HepG2 (cell line): Measurements from ENCODE around the gene DNAJC21. TPM values are rescaled to one million over a fixed set of nuclear protein-coding genes. Genes with fewer than 3 reads are reported as not detected.
A peak's percentile ranks its signal among the peaks of the same experiment; 100 is the strongest.

Source experiments
- DNMT1 ChIP-seq: sonication (generic); formaldehyde crosslinking; IDR thresholded peaks from 2 replicates; pipeline ENCODE4 v1.5.1; 2020; ENCODE audit warnings: mild to moderate bottlenecking, missing genetic modification reagents
- EHMT2 ChIP-seq: fragments of 200-600 bp; sonication (generic); IDR thresholded peaks from 2 replicates; pipeline ENCODE4 v1.7.0; 2017; ENCODE audit warnings: antibody characterized with exemption, low read depth, low read length, borderline replicate concordance
- GTF2F1 ChIP-seq: fragments of 150-350 bp; IDR thresholded peaks from 2 replicates; pipeline ENCODE4 v1.6.1; 2014; ENCODE audit warnings: low read length
- HNRNPH1 ChIP-seq: fragments of 200-400 bp; formaldehyde crosslinking; optimal IDR thresholded peaks from 2 replicates; pipeline ENCODE3; 2017; ENCODE audit warnings: mild to moderate bottlenecking, low read depth, low read length
- KAT8 ChIP-seq: IDR thresholded peaks from 2 replicates; pipeline ENCODE4 v1.6.1; 2016; ENCODE audit warnings: missing genetic modification reagents, missing compliant biosample characterization
- MBD4 ChIP-seq: IDR thresholded peaks from 2 replicates; pipeline ENCODE4 v1.6.1; 2012; ENCODE audit warnings: low read length, inconsistent platforms, borderline replicate concordance
- MIER2 ChIP-seq: IDR thresholded peaks from 2 replicates; pipeline ENCODE4 v1.6.1; 2016; ENCODE audit warnings: missing biosample characterization, missing genetic modification reagents
- MYC ChIP-seq: sonication (generic); formaldehyde crosslinking; IDR thresholded peaks from 2 replicates; pipeline ENCODE4 v1.9.0; 2021; ENCODE audit warnings: missing genetic modification reagents, borderline replicate concordance
- NFIC ChIP-seq: IDR thresholded peaks from 2 replicates; pipeline ENCODE4 v1.6.1; 2012; ENCODE audit warnings: mild to moderate bottlenecking, low read length, inconsistent platforms
- NONO ChIP-seq, 2 experiments: fragments of 450-650 bp in 1 of 2; sonication (generic) in 1 of 2; formaldehyde crosslinking in 1 of 2; IDR thresholded peaks in 1 of 2; conservative IDR thresholded peaks in 1 of 2; 2 replicates each; pipeline versions ENCODE4 v1.6.1 to v1.8.0; 2017 to 2022; ENCODE audit warnings: mild to moderate bottlenecking in 1 of 2, missing genetic modification reagents in 1 of 2, moderate library complexity in 1 of 2
- PAX8 ChIP-seq: sonication (generic); formaldehyde crosslinking; IDR thresholded peaks from 2 replicates; pipeline ENCODE4 v1.8.0; 2022; ENCODE audit warnings: mild to moderate bottlenecking, missing genetic modification reagents, borderline replicate concordance
- PHB2 ChIP-seq: fragments of 450-650 bp; IDR thresholded peaks from 2 replicates; pipeline ENCODE4 v1.6.1; 2018; ENCODE audit not compliant: partially characterized antibody
- SRSF1 ChIP-seq: fragments of 200-400 bp; formaldehyde crosslinking; optimal IDR thresholded peaks from 2 replicates; pipeline ENCODE3; 2017; ENCODE audit warnings: mild to moderate bottlenecking, low read depth, low read length, moderate library complexity
- SRY ChIP-seq: sonication (generic); formaldehyde crosslinking; IDR thresholded peaks from 2 replicates; pipeline ENCODE4 v1.8.0; 2022; ENCODE audit warnings: mild to moderate bottlenecking, missing genetic modification reagents
- TEAD3 ChIP-seq: optimal IDR thresholded peaks from 2 replicates; pipeline ENCODE3; 2016; ENCODE audit warnings: borderline replicate concordance
- XRCC5 ChIP-seq: fragments of 200-400 bp; formaldehyde crosslinking; optimal IDR thresholded peaks from 2 replicates; pipeline ENCODE3; 2017; ENCODE audit warnings: mild to moderate bottlenecking, low read length
- ZBTB1 ChIP-seq: sonication (generic); formaldehyde crosslinking; IDR thresholded peaks from 2 replicates; pipeline ENCODE4 v1.4.0; 2020; ENCODE audit warnings: missing genetic modification reagents, borderline replicate concordance
- ZBTB7A ChIP-seq: sonication (generic); formaldehyde crosslinking; IDR thresholded peaks from 2 replicates; pipeline ENCODE4 v1.8.0; 2022; ENCODE audit warnings: mild to moderate bottlenecking, missing genetic modification reagents
- ZNF343 ChIP-seq: sonication (generic); formaldehyde crosslinking; IDR thresholded peaks from 2 replicates; pipeline ENCODE4 v1.4.0; 2020; ENCODE audit warnings: mild to moderate bottlenecking, missing genetic modification reagents
- ZNF563 ChIP-seq: sonication (generic); formaldehyde crosslinking; IDR thresholded peaks from 2 replicates; pipeline ENCODE4 v1.8.0; 2022; ENCODE audit warnings: mild to moderate bottlenecking, moderate library complexity, missing genetic modification reagents
- ZSCAN9 ChIP-seq: IDR thresholded peaks from 2 replicates; pipeline ENCODE4 v1.6.1; 2016; ENCODE audit warnings: borderline replicate concordance
- polyA plus RNA-seq, 8 experiments: library from polyadenylated mRNA; depleted of rRNA in 3 of 8; stranded (reverse) in 7 of 8; unstranded in 1 of 8; fragments of >200 nt; fragmentation: Illumina TruSeq in 4 of 8; extraction: Trizol in 4 of 8; gene quantifications; 2 replicates each; pipeline versions ENCODE4 v1.2.1 to v1.2.3, GENCODE V29; 2011 to 2016; ENCODE audit warnings: low read depth in 4 of 8, missing spikeins in 1 of 8, mixed read lengths in 1 of 8; ENCODE audit not compliant: insufficient read depth in 1 of 8
- total RNA-seq, 5 experiments: library from RNA; depleted of rRNA; stranded (reverse); fragments of >200 nt; fragmentation: Illumina TruSeq; extraction: Trizol; gene quantifications; 2 replicates each; pipeline ENCODE4 v1.2.3, GENCODE V29; 2016; ENCODE audit warnings: low read depth in 1 of 5
- TF ChIP-seq, protein P1 (sequence below), 2 experiments: sonication (generic) in 1 of 2; formaldehyde crosslinking in 1 of 2; IDR thresholded peaks; 2 replicates each; pipeline versions ENCODE4 v1.4.0 to v1.6.1; 2018 to 2020; ENCODE audit warnings: missing genetic modification reagents in 2 of 2, borderline replicate concordance in 1 of 2, low read depth in 1 of 2, mild to moderate bottlenecking in 1 of 2, missing biosample characterization in 1 of 2
- TF ChIP-seq, protein P2 (sequence below): sonication (generic); formaldehyde crosslinking; IDR thresholded peaks from 2 replicates; pipeline ENCODE4 v1.4.0; 2020; ENCODE audit warnings: mild to moderate bottlenecking, missing genetic modification reagents
- TF ChIP-seq, protein P3 (sequence below): IDR thresholded peaks from 2 replicates; pipeline ENCODE4 v1.6.1; 2012; ENCODE audit warnings: low read length, improper control_type of control experiment

DNAJC21 gene
- total and polyA plus RNA-seq, 2 of the 13 experiments (the other 11 are each of a cell fraction or from before 2014, with no cell fraction given): 10.9 to 41.6 TPM

DNA sequence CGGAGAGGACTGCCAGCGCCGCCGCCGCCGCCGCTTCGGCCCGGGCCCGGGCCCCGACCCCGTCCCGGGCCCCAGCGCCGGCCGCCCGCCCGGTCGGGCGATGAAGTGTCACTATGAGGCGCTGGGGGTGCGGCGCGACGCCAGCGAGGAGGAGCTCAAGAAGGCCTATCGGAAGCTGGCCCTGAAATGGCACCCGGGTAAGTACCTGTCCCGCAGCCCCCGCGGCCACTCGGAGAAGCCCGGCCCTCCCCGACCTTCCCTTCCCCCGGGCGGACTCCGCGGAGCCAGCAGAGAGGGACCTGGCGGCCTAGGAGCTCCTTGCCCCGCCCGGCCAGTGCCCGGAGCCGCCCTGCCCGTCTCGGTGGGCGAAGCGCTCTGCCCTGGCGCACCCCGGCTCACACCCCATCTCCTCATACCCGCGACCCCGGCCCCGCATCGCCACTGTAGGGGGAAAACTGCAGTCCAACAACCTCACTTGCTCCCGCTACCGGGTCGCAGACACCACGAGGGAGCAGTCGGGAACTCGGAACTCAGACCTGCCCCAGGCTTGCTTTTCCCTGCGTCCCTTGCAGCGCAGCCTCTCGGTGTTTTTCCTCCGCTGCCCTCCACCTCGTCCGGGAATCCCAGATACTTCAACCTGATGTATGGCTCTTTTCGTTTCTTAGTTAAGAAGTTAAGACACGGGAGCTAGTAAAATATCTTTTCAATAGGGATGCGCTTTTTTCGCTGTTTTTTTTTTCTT is 532 bp downstream of the DNAJC21 start (continued):
- TF ChIP-seq PHB2 (no peak), GTF2F1 (no peak), EHMT2 (no peak), SRY (CRISPR knock-in tag) (0 out of 2 replicates have a peak, but pooled peaks have one; percentile 35), ZNF563 (no peak), MYC (CRISPR knock-in tag) (peak; percentile 63; the same call in 1 of the 2 replicates), MBD4 (no peak), MIER2 (CRISPR knock-in tag) (no peak), ZSCAN9 (CRISPR knock-in tag) (no peak), NFIC (no peak), ZBTB1 (CRISPR knock-in tag) (no peak), XRCC5 (peak; percentile 73), TEAD3 (CRISPR knock-in tag) (peak; percentile 6), KAT8 (CRISPR knock-in tag) (no peak; the same call in 1 of the 2 replicates), SRSF1 (peak; percentile 57), DNMT1 (CRISPR knock-in tag) (no peak), NONO (IDR thresholded peaks at IDR 0.05) (no peak), NONO (CRISPR knock-in tag; conservative IDR thresholded peaks at IDR 0.05) (peak; percentile 53; the same call in 1 of the 2 replicates), HNRNPH1 (no peak), ZBTB7A (0 out of 2 replicates have a peak, but pooled peaks have one; percentile 48), ZNF343 (CRISPR knock-in tag) (peak; percentile 77; the same call in 1 of the 2 replicates), PAX8 (CRISPR knock-in tag) (no peak; the same call in 1 of the 2 replicates)
- TF ChIP-seq, protein P1, sequence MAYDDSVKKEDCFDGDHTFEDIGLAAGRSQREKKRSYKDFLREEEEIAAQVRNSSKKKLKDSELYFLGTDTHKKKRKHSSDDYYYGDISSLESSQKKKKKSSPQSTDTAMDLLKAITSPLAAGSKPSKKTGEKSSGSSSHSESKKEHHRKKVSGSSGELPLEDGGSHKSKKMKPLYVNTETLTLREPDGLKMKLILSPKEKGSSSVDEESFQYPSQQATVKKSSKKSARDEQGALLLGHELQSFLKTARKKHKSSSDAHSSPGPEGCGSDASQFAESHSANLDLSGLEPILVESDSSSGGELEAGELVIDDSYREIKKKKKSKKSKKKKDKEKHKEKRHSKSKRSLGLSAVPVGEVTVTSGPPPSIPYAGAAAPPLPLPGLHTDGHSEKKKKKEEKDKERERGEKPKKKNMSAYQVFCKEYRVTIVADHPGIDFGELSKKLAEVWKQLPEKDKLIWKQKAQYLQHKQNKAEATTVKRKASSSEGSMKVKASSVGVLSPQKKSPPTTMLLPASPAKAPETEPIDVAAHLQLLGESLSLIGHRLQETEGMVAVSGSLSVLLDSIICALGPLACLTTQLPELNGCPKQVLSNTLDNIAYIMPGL (CRISPR knock-in tag; IDR thresholded peaks at IDR 0.05; ENCODE audit: borderline replicate concordance in 1 of 2, low read depth in 1 of 2): peak; percentile 20 to 54; a peak in 1 of 4 replicates
- TF ChIP-seq, protein P2, sequence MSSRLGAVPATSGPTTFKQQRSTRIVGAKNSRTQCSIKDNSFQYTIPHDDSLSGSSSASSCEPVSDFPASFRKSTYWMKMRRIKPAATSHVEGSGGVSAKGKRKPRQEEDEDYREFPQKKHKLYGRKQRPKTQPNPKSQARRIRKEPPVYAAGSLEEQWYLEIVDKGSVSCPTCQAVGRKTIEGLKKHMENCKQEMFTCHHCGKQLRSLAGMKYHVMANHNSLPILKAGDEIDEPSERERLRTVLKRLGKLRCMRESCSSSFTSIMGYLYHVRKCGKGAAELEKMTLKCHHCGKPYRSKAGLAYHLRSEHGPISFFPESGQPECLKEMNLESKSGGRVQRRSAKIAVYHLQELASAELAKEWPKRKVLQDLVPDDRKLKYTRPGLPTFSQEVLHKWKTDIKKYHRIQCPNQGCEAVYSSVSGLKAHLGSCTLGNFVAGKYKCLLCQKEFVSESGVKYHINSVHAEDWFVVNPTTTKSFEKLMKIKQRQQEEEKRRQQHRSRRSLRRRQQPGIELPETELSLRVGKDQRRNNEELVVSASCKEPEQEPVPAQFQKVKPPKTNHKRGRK: no peak
- TF ChIP-seq, protein P3, sequence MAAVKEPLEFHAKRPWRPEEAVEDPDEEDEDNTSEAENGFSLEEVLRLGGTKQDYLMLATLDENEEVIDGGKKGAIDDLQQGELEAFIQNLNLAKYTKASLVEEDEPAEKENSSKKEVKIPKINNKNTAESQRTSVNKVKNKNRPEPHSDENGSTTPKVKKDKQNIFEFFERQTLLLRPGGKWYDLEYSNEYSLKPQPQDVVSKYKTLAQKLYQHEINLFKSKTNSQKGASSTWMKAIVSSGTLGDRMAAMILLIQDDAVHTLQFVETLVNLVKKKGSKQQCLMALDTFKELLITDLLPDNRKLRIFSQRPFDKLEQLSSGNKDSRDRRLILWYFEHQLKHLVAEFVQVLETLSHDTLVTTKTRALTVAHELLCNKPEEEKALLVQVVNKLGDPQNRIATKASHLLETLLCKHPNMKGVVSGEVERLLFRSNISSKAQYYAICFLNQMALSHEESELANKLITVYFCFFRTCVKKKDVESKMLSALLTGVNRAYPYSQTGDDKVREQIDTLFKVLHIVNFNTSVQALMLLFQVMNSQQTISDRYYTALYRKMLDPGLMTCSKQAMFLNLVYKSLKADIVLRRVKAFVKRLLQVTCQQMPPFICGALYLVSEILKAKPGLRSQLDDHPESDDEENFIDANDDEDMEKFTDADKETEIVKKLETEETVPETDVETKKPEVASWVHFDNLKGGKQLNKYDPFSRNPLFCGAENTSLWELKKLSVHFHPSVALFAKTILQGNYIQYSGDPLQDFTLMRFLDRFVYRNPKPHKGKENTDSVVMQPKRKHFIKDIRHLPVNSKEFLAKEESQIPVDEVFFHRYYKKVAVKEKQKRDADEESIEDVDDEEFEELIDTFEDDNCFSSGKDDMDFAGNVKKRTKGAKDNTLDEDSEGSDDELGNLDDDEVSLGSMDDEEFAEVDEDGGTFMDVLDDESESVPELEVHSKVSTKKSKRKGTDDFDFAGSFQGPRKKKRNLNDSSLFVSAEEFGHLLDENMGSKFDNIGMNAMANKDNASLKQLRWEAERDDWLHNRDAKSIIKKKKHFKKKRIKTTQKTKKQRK: no peak
